Medulla oblongata (tissue), 1 donor: ENCODE results near the gene SAMD14.

ENCODE experiments used
- DNase-seq: peaks from one replicate; pipeline ENCODE4 v3.0.0-alpha.2; 2015; ENCODE audit errors: extremely low spot score

The SAMD14 gene

GRCh38 chr17:50133028-50133768 is 3.2 kb upstream of the SAMD14 start:
- peak; percentile 74 for DNase-seq

GRCh38 chr17:50132104-50132794 is 2.3 kb upstream of the SAMD14 start:
- DNase-seq = no peak

GRCh38 chr17:50130559-50131305 is 772 bp upstream of the SAMD14 start:
- DNase-seq = peak; percentile 32

- DNase-seq = no peak
Observed at GRCh38 chr17:50129353-50129727, 620 bp downstream of the SAMD14 start.

GRCh38 chr17:50128441-50129352 is 1.3 kb downstream of the SAMD14 start:
- DNase-seq = no peak

GRCh38 chr17:50127697-50128361 is 2.1 kb downstream of the SAMD14 start:
- DNase-seq = no peak

GRCh38 chr17:50125420-50125997 is 4.5 kb downstream of the SAMD14 start:
- no peak for DNase-seq

GRCh38 chr17:50123649-50124349 is 6.2 kb downstream of the SAMD14 start:
- no peak for DNase-seq

GRCh38 chr17:50122945-50123344 is 7.0 kb downstream of the SAMD14 start:
- no peak for DNase-seq

GRCh38 chr17:50120475-50121253 is 9.3 kb downstream of the SAMD14 start:
- no peak for DNase-seq

- no peak for DNase-seq
Observed at GRCh38 chr17:50118828-50119218, 11.1 kb downstream of the SAMD14 start.

GRCh38 chr17:50118076-50118827 is 11.7 kb downstream of the SAMD14 start:
- no peak for DNase-seq

GRCh38 chr17:50117202-50118051 is 12.5 kb downstream of the SAMD14 start:
- DNase-seq = no peak

GRCh38 chr17:50115756-50116155 is 14.2 kb downstream of the SAMD14 start:
- no peak for DNase-seq

- peak; percentile 66 for DNase-seq
Observed at GRCh38 chr17:50114849-50115357, 15.1 kb downstream of the SAMD14 start.

- DNase-seq = no peak
Observed at GRCh38 chr17:50114401-50114800, 15.6 kb downstream of the SAMD14 start.

- no peak for DNase-seq
Observed at GRCh38 chr17:50113624-50114320, 16.2 kb downstream of the SAMD14 start.
